GM18951 (cell line): ENCODE data around the gene FCRLB.
"Not testable (repeated sequence)": the region's sequence is repeated elsewhere in the genome, so short reads cannot be mapped to it uniquely, and the experiment has no call there.

Experiments used
- POLR2A ChIP-seq: IDR thresholded peaks from 4 replicates; pipeline ENCODE4 v1.6.1; 2011; ENCODE audit warnings: mild to moderate bottlenecking; ENCODE audit not compliant: insufficient read length, insufficient read depth; ENCODE audit errors: extremely low read depth
- in situ Hi-C: fragments of 300-500 bp; cut with MboI; formaldehyde crosslinking; loops from one replicate; pipeline ENCODE4 v1.12.0; 2022; ENCODE audit warnings: low sequenced_read_pairs, mixed read lengths, inconsistent platforms; ENCODE audit not compliant: unreplicated experiment

The FCRLB gene, protein sequence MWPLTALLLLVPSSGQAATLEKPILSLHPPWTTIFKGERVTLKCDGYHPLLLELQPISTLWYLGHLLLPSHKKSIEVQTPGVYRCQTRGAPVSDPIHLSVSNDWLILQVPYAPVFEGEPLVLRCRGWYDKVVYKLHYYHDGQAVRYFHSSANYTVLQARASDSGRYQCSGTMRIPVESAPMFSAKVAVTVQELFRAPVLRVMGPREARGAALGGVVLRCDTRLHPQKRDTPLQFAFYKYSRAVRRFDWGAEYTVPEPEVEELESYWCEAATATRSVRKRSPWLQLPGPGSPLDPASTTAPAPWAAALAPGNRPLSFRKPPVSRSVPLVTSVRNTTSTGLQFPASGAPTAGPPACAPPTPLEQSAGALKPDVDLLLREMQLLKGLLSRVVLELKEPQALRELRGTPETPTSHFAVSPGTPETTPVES

DNA sequence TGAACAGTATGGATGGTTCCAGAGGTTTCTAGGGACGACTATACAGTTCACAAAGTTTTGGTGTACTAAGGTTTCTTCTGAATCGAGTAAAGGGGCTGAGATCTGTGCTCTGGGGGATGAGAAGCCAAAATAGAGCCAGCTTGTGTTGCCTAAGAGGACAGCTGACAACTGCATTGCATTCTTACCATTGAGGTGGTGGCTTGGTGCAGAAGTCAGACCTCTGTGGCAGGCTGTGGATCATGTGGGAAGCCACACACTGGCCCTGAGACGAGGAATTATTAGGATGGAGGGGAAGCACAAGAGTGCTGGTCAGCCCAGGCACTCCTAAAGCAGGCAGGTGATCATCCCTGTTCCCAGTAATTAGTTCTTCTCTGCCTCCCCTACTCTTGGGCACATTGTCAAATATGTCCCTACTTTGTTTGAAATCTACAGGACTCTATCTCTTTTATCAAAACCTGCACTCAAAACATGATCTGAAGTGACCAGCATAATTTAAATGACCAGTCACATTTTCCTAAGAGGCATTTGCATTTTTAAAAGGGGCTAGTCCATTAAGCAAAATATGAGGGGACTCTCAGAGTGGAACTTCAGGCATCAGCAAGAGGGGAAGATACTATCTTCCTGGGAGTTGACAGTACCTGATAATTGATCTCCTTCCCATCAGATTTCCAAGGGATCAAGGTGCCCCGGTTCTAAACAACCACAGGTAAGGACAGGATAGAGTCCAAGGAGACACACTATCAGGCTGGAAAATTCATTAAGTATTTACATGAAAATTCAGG is at the start of gene FCRLB:
Gene FCRLB, plus strand, starts transcription at position 589 of the 782 bp plus-strand sequence. CDS start 1,129 bp downstream, outside the sequence.
- no peak for TF ChIP-seq POLR2A
- in situ Hi-C loops = no loop called here

DNA sequence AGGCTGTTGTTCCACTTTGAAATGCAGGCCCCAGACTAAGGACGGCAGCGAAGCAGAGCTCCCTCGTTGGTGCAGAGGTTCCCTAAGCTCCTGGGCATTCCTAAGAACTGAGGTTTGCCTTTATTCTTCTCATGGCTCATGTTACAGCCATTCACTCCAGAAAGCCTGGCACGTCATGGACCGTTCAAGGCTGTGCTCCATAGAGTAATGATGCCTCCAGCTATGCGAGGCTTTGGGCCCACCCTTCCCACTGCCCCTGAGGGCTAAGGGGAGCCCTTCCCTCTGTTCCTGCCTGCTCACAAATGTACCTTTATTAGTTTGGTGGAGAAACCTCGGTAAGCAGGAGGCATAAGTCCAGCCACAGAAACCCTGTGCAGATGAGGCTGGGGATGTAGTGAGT is 47.9 kb upstream of the FCRLB start:
- in situ Hi-C loops = loop anchor here (5.0 kb wide), 1 partner anchor 81 kb away; no protein-coding TSS in a partner anchor

DNA sequence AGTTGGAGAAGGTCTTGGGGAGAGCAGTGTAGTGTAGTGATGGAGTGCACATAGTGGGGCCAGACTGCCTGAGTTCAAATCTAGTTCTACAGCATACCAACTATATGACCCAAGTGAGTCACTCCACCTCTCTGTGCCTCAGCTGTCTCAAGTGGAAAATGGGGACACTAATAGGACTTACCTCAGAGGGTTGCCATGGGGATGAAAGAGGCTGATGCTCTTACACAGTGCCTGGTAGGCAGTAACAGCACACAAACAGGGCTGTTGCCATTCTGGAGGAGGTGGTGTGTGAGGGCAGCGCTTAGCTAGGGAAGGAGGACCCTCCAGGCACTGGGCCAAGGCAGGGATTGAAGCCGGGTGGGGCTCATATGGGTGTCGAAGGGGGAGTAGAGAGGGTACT is 46.9 kb upstream of the FCRLB start:
- in situ Hi-C loops = loop anchor here (5.0 kb wide), 1 partner anchor 82 kb away; no protein-coding TSS in a partner anchor

DNA sequence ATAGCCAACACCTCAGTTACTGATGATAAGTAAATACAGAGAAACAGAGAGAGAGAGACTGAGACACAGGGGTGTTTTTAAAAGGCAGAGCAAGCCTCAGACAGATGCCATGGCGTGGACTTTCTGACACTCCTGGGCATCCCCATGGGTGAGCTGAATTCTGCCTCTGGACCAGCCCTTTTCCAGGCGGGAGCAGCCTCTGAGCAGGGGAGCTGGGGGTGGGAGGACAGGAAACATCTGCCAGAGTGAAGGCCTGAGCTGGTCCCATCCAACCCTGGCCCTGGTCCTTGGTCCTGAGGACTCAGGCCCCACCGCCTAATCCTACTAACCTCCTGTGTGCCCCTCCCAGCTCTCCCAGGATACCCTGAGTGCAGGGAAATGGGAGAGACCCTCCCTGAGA is 46.4 kb upstream of the FCRLB start:
- in situ Hi-C loops = loop anchor here (5.0 kb wide), 1 partner anchor 83 kb away; no protein-coding TSS in a partner anchor

DNA sequence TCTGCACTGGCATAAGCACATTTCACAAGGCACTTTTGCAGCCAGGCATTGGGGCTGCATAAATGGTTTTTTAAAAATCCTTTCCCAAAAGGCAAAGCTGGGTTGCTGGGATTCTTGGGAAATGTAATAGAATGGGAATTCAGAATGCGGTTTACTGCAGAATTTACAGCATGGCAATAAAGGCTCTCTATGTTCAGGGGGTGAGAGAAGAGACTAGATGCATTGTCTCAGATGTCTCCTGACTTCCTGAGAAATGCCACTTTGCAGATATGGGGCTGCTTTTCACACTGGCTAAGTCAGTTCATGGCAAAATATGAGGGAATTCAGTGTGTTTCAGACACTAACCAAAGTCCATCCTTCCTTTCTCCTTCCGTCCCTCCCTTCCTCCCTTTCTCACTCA is 44.9 kb upstream of the FCRLB start:
- no peak for TF ChIP-seq POLR2A
- in situ Hi-C loops = no loop called here

DNA sequence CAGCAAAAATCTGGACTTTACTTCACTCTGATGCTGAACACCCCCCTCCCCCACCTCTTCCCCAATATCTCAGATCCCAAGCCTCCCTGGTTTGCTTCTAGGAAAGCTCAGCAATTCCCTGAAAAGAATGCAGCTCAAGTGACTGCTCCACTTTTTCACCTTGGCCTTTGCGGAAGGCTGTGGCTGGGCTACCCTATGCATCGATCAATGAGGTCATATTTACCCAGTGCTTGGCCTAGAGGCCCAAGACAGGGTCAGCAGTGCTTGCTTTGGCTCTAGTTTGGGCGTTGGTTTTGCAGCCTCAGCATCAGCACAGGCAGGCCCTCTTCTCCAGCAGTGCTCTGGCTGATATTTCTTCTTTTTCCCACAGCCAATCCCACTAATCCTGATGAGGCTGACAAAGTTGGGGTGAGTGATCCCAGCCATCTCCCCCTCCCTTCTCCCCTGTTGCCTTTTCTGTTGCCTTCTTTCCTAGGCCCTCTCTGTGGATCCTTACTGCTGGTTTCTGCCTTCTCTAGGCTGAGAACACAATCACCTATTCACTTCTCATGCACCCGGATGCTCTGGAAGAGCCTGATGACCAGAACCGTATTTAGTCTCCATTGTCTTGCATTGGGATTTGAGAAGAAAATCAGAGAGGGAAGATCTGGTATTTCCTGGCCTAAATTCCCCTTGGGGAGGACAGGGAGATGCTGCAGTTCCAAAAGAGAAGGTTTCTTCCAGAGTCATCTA is 44.2 kb upstream of the FCRLB start:
- in situ Hi-C loops = no loop called here
- no peak for TF ChIP-seq POLR2A

DNA sequence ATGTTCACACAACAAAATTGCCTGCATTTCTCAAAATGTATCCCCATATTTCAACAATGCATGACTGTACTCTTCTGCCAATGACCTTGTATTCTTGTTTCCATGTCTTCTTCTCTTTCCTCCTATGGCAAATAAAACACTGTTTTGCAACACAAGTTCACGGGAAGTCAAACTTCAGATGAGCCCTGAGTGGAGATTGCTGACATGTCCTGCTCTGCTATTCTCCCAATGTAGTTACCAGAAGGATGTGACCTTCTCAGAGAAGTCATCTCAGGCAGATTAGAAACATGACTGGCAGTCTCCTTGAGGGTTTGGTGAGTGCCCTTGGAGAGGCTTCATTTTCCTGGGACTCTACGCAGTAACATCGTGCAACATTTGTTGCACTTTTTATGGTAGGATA is 42.8 kb upstream of the FCRLB start:
- in situ Hi-C loops = no loop called here
- TF ChIP-seq POLR2A = no peak

DNA sequence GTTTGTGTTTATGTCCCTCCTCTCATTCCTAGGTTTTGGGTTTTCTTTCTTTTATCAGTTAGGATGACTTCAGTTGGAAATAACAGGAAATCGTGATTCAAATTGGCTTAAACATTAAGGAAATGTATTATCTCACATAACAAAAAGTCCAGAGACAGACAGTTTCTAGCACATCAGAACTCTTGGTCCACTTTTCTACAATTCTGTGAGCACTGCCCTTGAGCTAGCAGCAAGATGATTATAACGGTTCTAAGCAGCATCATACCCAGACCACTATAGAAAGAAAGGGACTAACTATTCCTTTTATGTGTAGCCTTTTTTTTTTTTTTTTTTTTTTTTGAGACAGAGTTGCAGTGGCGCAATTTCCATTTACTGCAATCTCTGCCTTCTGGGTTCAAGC is 39.5 kb upstream of the FCRLB start:
- in situ Hi-C loops = no loop called here
- TF ChIP-seq POLR2A = no peak

DNA sequence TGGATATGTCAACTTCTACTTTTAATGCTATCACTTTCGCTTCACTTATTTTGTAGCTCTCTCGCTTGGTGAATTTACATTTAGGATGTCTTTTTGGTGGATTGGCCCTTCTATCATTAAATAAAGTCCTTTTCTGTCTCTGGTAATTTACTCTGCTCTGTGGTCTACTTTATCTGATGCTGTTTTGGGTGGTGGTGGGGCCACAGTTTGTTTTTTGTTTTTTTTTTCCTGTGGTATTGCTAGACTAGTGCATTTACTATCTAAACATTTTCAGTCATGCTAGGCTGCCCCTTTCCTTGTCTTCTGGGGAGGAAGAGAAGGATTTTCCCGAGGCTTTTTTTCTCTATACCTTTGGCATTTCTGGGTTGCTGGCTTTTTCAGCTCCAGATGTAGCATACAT is 32.4 kb upstream of the FCRLB start:
- in situ Hi-C loops = no loop called here
- no peak for TF ChIP-seq POLR2A

DNA sequence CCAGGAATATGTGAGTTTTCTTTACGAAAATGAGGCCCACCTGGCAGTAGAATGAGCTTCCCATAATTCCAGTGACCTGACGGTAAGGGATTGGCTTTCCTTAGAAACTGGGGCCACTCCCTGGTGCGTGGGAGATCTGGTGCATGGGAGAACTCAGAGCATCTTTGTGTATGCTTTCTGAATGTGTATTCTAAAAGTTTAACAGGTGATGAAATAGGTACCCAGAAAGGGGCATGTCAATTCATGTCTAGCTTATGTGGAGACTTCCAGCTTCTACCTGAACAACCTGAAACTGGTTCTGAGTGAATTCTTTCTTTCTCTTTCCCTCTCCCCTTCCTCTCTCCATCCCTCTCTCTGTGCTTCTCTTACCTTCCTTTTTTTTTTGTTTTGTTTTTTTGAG is 29.5 kb upstream of the FCRLB start:
- no peak for TF ChIP-seq POLR2A
- in situ Hi-C loops = no loop called here

DNA sequence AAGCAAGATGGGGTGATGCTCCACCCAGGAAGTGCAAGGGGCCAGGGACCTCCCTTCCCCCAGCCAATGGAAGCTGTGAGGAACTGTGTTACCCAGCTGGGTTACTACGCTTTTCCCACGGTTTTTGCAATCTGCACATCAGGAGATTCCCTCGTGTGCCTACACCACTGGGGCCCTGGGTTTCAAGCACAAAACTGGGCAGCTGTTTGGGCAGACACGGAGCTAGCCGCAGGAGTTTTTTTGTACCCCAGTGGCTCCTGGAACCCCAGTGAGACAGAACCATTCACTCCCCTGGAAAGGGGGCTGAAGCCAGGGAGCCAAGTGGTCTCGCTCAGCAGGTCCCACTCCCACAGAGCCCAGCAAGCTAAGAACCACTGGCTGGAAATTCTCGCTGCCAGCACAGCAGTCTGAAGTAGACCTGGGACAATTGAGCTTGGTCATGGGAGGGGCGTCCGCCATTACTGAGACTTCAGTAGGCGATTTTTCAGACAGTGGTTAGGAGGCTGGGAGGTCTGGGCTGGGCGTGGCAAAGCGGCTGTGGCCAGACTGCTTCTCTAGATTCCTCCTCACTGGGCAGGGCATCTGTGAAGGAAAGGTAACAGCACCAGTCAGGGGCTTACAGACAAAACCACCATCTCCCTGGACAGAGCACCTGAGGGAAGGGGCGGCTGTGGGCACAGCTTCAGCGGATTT is 28.2 kb upstream of the FCRLB start:
- in situ Hi-C loops = not testable (repeated sequence)

DNA sequence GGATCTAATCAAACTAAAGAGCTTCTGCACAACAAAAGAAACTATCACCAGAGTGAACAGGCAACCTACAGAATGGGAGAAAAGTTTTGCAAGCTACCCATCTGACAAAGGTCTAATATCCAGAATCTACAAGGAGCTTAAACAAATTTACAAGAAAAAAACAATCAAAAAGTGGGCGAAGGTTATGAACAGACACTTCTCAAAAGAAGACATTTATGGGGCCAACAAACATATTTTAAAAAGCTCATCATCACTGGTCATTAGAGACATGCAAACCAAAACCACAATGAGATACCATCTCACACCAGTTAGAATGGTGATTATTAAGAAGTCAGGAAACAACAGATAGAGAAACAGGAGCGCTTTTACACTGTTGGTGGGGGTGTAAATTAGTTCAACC is 23.0 kb upstream of the FCRLB start:
- in situ Hi-C loops = not testable (repeated sequence)

DNA sequence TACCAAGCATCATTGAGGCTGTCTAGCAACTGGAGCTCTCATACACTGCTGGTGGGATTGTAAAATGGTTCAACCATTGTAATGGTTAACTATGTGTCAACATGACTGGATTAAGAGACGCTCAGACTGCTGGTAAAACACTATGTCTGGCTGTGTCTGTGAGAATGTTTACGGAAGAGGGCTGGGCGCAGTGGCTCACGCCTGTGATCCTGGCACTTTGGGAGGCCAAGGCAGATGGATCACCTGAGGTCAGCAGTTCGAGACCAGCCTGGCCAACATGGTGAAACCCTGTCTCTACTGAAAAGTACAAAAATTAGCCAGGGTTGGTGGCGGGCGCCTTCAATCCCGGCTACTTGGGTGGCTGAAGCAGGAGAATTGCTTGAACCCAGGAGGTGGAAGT is 19.1 kb upstream of the FCRLB start:
- TF ChIP-seq POLR2A = no peak
- in situ Hi-C loops = no loop called here

DNA sequence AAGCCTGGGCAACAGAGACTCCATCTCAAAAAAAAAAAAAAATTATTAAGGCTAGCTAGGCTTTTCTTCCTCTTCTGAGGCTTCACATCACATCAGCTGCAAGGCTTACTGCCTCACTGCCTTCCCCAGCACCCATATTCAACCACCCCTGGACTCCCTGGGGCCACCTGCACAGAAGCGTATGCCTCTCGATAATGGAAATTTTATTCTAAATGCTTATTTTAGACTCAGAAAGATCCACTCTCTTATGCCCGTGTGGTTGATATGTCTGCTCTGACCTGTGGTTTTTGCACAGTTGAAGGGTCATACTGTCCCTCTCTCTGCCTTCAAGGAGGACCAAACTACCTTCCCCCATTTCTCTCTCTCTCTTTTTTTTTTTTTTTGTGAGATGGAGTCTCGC is 15.8 kb upstream of the FCRLB start:
- in situ Hi-C loops = no loop called here
- no peak for TF ChIP-seq POLR2A
